Measurements from ENCODE around the gene OXLD1. TPM values are rescaled to one million over a fixed set of nuclear protein-coding genes. Genes with fewer than 3 reads are reported as not detected.

The OXLD1 gene
- total RNA-seq, 1 experiment from 2014 or later: 78.7 TPM

DNA sequence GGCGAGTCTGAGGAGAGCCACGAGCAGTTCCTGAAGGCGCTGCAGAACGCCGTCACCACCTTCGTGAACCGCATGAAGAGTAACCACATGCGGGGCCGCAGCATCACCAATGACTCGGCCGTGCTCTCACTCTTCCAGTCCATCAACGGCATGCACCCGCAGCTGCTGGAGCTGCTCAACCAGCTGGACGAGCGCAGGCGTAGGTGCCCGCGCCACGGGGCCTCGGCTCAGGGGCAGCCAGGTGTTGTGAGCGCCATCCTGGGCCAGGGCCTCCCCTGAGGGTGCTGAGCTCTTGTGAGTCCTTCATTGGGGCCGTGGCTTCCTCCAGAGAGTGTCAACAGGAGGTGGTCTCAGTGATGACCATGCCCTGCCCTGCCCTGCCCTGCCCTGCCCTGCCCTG is 29.4 kb upstream of the OXLD1 start:
- Histone ChIP-seq H4K20me1 (ENCODE audit: insufficient read depth, low read depth, low read length) (peaks cover 10% of the 10 kb centered on the region), H3K4me3 (ENCODE audit: low read length) (no peak overlapping the region), H3K27ac (ENCODE audit: low read length) (no peak overlapping the region), H3K27me3 (ENCODE audit: low read length) (no peaks in the 10 kb centered on the region), H3K4me1 (ENCODE audit: low read length) (peaks cover 3% of the 10 kb centered on the region), H3K9me3 (ENCODE audit: low read length) (no peaks in the 10 kb centered on the region), H3K4me2 (ENCODE audit: low read depth, low read length, poor library complexity, severe bottlenecking) (no peak overlapping the region), H3K36me3 (ENCODE audit: insufficient read depth, low read length) (peaks cover 11% of the 10 kb centered on the region; the same call in 1 of the 2 replicates), H3K9me2 (replicated peaks; ENCODE audit: insufficient read depth, low read length) (no peaks in the 10 kb centered on the region), H3K79me2 (ENCODE audit: low read length) (peaks cover 11% of the 10 kb centered on the region), H2AFZ (ENCODE audit: low read length) (no peak overlapping the region), H3K9ac (ENCODE audit: low read length) (no peak overlapping the region)
- no peak for DNase-seq

DNA sequence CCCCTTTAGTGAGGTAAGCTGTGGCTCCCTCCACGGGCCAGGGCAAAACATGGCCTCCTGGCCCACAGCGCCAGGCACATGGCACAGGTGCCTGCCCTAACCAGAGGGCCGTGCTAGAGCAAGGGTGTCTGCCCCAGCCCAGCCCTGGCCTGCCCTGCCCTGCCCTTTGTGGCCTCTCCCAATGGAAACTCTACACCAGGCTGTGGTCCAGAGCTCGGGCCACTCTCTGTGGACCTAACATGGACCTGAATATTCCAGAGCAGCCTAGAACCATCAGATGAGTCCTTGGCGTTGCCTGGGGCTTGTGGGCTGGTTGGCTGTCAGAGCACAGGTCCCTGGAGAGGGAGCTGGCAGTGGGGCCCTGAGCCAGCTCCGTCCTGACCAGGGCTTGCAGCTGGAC is 28.8 kb upstream of the OXLD1 start:
- Histone ChIP-seq H3K36me3 (ENCODE audit: insufficient read depth, low read length) (peaks cover 11% of the 10 kb centered on the region; the same call in 1 of the 2 replicates), H3K9me2 (replicated peaks; ENCODE audit: insufficient read depth, low read length) (no peaks in the 10 kb centered on the region), H3K79me2 (ENCODE audit: low read length) (peaks cover 8% of the 10 kb centered on the region), H3K9ac (ENCODE audit: low read length) (no peak overlapping the region), H3K4me3 (ENCODE audit: low read length) (no peak overlapping the region), H2AFZ (ENCODE audit: low read length) (no peak overlapping the region), H3K4me2 (ENCODE audit: low read depth, low read length, poor library complexity, severe bottlenecking) (no peak overlapping the region), H4K20me1 (ENCODE audit: insufficient read depth, low read depth, low read length) (peaks cover 8% of the 10 kb centered on the region; the same call in 1 of the 2 replicates), H3K27me3 (ENCODE audit: low read length) (no peaks in the 10 kb centered on the region), H3K9me3 (ENCODE audit: low read length) (no peaks in the 10 kb centered on the region), H3K27ac (ENCODE audit: low read length) (no peak overlapping the region), H3K4me1 (ENCODE audit: low read length) (no peaks in the 10 kb centered on the region)
- DNase-seq: no peak

- Histone ChIP-seq H3K27ac (ENCODE audit: low read length) (no peak overlapping the region), H3K4me2 (ENCODE audit: low read depth, low read length, poor library complexity, severe bottlenecking) (no peak overlapping the region), H3K4me3 (ENCODE audit: low read length) (no peak overlapping the region), H3K4me1 (ENCODE audit: low read length) (no peaks in the 10 kb centered on the region), H3K9ac (ENCODE audit: low read length) (no peak overlapping the region), H4K20me1 (ENCODE audit: insufficient read depth, low read depth, low read length) (peaks cover 8% of the 10 kb centered on the region; the same call in 1 of the 2 replicates), H3K9me2 (replicated peaks; ENCODE audit: insufficient read depth, low read length) (no peaks in the 10 kb centered on the region), H2AFZ (ENCODE audit: low read length) (no peak overlapping the region), H3K79me2 (ENCODE audit: low read length) (peaks cover 8% of the 10 kb centered on the region), H3K9me3 (ENCODE audit: low read length) (no peaks in the 10 kb centered on the region), H3K27me3 (ENCODE audit: low read length) (no peaks in the 10 kb centered on the region), H3K36me3 (ENCODE audit: insufficient read depth, low read length) (peaks cover 11% of the 10 kb centered on the region; the same call in 1 of the 2 replicates)
- DNase-seq: no peak
Observed at GRCh38 chr17:81694810-81695209, 28.4 kb upstream of the OXLD1 start.

GRCh38 chr17:81693509-81694210 is 27.3 kb upstream of the OXLD1 start:
- Histone ChIP-seq H3K9me3 (ENCODE audit: low read length) (no peaks in the 10 kb centered on the region), H3K9me2 (replicated peaks; ENCODE audit: insufficient read depth, low read length) (no peaks in the 10 kb centered on the region), H3K27me3 (ENCODE audit: low read length) (no peaks in the 10 kb centered on the region), H3K79me2 (ENCODE audit: low read length) (peaks cover 2% of the 10 kb centered on the region; the same call in 1 of the 2 replicates), H2AFZ (ENCODE audit: low read length) (no peak overlapping the region), H3K4me3 (ENCODE audit: low read length) (no peak overlapping the region), H4K20me1 (ENCODE audit: insufficient read depth, low read depth, low read length) (peaks cover 8% of the 10 kb centered on the region; the same call in 1 of the 2 replicates), H3K4me2 (ENCODE audit: low read depth, low read length, poor library complexity, severe bottlenecking) (no peak overlapping the region), H3K27ac (ENCODE audit: low read length) (no peak overlapping the region), H3K4me1 (ENCODE audit: low read length) (no peaks in the 10 kb centered on the region), H3K36me3 (ENCODE audit: insufficient read depth, low read length) (peaks cover 6% of the 10 kb centered on the region; the same call in 1 of the 2 replicates), H3K9ac (ENCODE audit: low read length) (no peak overlapping the region)
- no peak for DNase-seq

GRCh38 chr17:81691608-81692007 is 25.2 kb upstream of the OXLD1 start:
- H2AFZ ChIP-seq (ENCODE audit: low read length): no peak overlapping the region
- H3K36me3 ChIP-seq (ENCODE audit: insufficient read depth, low read length): peaks cover 5% of the 10 kb centered on the region; the same call in 1 of the 2 replicates
- H3K27ac ChIP-seq (ENCODE audit: low read length): no peak overlapping the region
- H3K4me1 ChIP-seq (ENCODE audit: low read length): no peaks in the 10 kb centered on the region
- H3K27me3 ChIP-seq (ENCODE audit: low read length): no peaks in the 10 kb centered on the region
- H4K20me1 ChIP-seq (ENCODE audit: insufficient read depth, low read depth, low read length): peaks cover 8% of the 10 kb centered on the region; the same call in 1 of the 2 replicates
- H3K9me2 ChIP-seq (replicated peaks; ENCODE audit: insufficient read depth, low read length): no peaks in the 10 kb centered on the region
- H3K9me3 ChIP-seq (ENCODE audit: low read length): no peaks in the 10 kb centered on the region
- H3K4me2 ChIP-seq (ENCODE audit: low read depth, low read length, poor library complexity, severe bottlenecking): no peak overlapping the region
- peaks cover 9% of the 10 kb centered on the region for H3K79me2 ChIP-seq (ENCODE audit: low read length)
- no peak for DNase-seq
- no peak overlapping the region for H3K9ac ChIP-seq (ENCODE audit: low read length)
- no peak overlapping the region for H3K4me3 ChIP-seq (ENCODE audit: low read length)

DNA sequence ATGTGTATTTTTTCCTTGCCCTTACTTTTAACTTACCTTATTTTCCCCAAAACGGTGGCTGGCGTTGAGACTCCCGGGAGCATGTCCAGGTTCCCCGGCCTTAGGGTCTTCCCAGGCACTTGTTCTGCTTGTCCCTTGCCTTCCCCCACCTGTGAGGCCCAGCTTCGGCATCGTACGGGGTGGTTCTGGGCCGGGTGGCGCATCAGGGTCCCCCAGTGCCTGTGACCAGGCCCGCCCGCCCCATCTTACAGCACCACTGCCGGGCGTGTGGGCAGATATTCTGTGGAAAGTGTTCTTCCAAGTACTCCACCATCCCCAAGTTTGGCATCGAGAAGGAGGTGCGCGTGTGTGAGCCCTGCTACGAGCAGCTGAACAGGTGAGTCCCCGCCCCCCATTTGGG is 24.8 kb upstream of the OXLD1 start:
- Histone ChIP-seq H3K27me3 (ENCODE audit: low read length) (no peaks in the 10 kb centered on the region), H3K4me1 (ENCODE audit: low read length) (no peaks in the 10 kb centered on the region), H3K9me3 (ENCODE audit: low read length) (no peaks in the 10 kb centered on the region), H3K27ac (ENCODE audit: low read length) (no peak overlapping the region), H3K9me2 (replicated peaks; ENCODE audit: insufficient read depth, low read length) (no peaks in the 10 kb centered on the region), H3K79me2 (ENCODE audit: low read length) (peaks cover 12% of the 10 kb centered on the region), H3K4me3 (ENCODE audit: low read length) (no peak overlapping the region), H3K36me3 (ENCODE audit: insufficient read depth, low read length) (peaks cover 7% of the 10 kb centered on the region; the same call in 1 of the 2 replicates), H2AFZ (ENCODE audit: low read length) (no peak overlapping the region), H3K9ac (ENCODE audit: low read length) (no peak overlapping the region), H3K4me2 (ENCODE audit: low read depth, low read length, poor library complexity, severe bottlenecking) (no peak overlapping the region), H4K20me1 (ENCODE audit: insufficient read depth, low read depth, low read length) (peaks cover 10% of the 10 kb centered on the region; the same call in 1 of the 2 replicates)
- no peak for DNase-seq

DNA sequence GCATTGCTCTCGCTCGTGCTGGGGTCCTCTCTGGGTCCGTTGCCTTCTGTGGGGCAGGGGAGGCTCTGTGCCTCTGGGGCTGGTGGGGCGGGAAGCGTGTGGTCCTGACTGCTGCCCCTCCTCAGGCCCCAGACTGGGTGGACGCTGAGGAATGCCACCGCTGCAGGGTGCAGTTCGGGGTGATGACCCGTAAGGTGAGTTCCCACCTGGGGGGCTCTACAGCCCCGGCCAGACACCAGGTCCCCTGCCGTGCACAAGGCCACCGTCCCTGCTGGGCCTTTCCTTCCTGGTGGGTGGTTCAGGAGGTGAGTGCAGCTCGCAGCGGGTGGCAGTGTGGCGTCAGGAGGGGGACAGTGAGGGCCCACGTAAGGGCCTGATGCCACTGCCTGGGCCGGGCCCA is 24.1 kb upstream of the OXLD1 start:
- H3K9ac ChIP-seq (ENCODE audit: low read length): no peak overlapping the region
- H3K79me2 ChIP-seq (ENCODE audit: low read length): peaks cover 19% of the 10 kb centered on the region
- no peak overlapping the region for H2AFZ ChIP-seq (ENCODE audit: low read length)
- H3K9me3 ChIP-seq (ENCODE audit: low read length): no peaks in the 10 kb centered on the region
- no peak overlapping the region for H3K4me2 ChIP-seq (ENCODE audit: low read depth, low read length, poor library complexity, severe bottlenecking)
- H3K4me3 ChIP-seq (ENCODE audit: low read length): no peak overlapping the region
- peaks cover 14% of the 10 kb centered on the region; the same call in 1 of the 2 replicates for H3K36me3 ChIP-seq (ENCODE audit: insufficient read depth, low read length)
- H3K9me2 ChIP-seq (replicated peaks; ENCODE audit: insufficient read depth, low read length): no peaks in the 10 kb centered on the region
- H3K4me1 ChIP-seq (ENCODE audit: low read length): peaks cover 5% of the 10 kb centered on the region
- no peak overlapping the region for H3K27ac ChIP-seq (ENCODE audit: low read length)
- peaks cover 16% of the 10 kb centered on the region; the same call in 1 of the 2 replicates for H4K20me1 ChIP-seq (ENCODE audit: insufficient read depth, low read depth, low read length)
- no peaks in the 10 kb centered on the region for H3K27me3 ChIP-seq (ENCODE audit: low read length)
- DNase-seq: no peak

DNA sequence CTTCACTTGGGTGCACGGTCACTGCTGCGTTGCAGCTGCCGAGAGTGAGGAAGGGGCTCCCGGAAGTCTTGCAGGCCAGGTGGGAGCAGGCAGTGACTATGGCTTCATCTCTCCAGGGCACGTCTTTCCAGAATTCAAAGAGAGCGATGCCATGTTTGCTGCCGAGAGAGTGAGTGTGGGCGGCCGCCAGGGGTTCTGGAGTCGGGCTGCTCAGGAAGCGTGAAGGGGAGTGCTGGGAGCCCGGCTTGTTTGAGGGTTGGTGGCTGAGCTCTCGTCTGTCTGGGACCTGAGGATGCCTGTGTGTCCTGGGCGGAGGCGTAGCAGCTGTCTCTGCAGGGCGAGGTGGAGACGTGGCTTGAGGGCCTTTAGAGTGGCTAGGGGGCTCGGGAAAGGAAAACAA is 23.7 kb upstream of the OXLD1 start:
- H3K9ac ChIP-seq (ENCODE audit: low read length): no peak overlapping the region
- H2AFZ ChIP-seq (ENCODE audit: low read length): no peak overlapping the region
- no peaks in the 10 kb centered on the region for H3K9me3 ChIP-seq (ENCODE audit: low read length)
- no peak overlapping the region for H3K4me2 ChIP-seq (ENCODE audit: low read depth, low read length, poor library complexity, severe bottlenecking)
- no peak for DNase-seq
- H3K4me1 ChIP-seq (ENCODE audit: low read length): peaks cover 10% of the 10 kb centered on the region
- peaks cover 17% of the 10 kb centered on the region; the same call in 1 of the 2 replicates for H3K36me3 ChIP-seq (ENCODE audit: insufficient read depth, low read length)
- H3K4me3 ChIP-seq (ENCODE audit: low read length): no peak overlapping the region
- H4K20me1 ChIP-seq (ENCODE audit: insufficient read depth, low read depth, low read length): peaks cover 21% of the 10 kb centered on the region
- H3K79me2 ChIP-seq (ENCODE audit: low read length): peaks cover 24% of the 10 kb centered on the region
- H3K9me2 ChIP-seq (replicated peaks; ENCODE audit: insufficient read depth, low read length): no peaks in the 10 kb centered on the region
- H3K27me3 ChIP-seq (ENCODE audit: low read length): no peaks in the 10 kb centered on the region
- H3K27ac ChIP-seq (ENCODE audit: low read length): no peak overlapping the region

Data from Karpas-422 (cell line).